HepG2 (cell line): ENCODE measurements around the gene ALCAM. TPM values are rescaled to one million over a fixed set of nuclear protein-coding genes. Genes with fewer than 3 reads are reported as not detected.

Experiments used
- ARID5B ChIP-seq: IDR thresholded peaks from 2 replicates; pipeline ENCODE4 v1.4.0; 2020; ENCODE audit warnings: mild to moderate bottlenecking, missing genetic modification reagents
- FOXA1 ChIP-seq, 2 experiments: fragments of 450-650 bp in 1 of 2; sonication (generic) in 1 of 2; formaldehyde crosslinking in 1 of 2; IDR thresholded peaks; 2 replicates each; pipeline versions ENCODE4 v1.4.0 to v1.6.1; 2016 to 2020; ENCODE audit warnings: missing genetic modification reagents in 1 of 2
- JUND ChIP-seq: sonication (generic); formaldehyde crosslinking; IDR thresholded peaks from 2 replicates; pipeline ENCODE4 v1.8.0; 2022; ENCODE audit warnings: mild to moderate bottlenecking, missing genetic modification reagents
- KMT2A ChIP-seq: sonication (generic); formaldehyde crosslinking; IDR thresholded peaks from 2 replicates; pipeline ENCODE4 v1.4.0; 2020; ENCODE audit warnings: missing genetic modification reagents
- SETDB1 ChIP-seq: sonication (generic); formaldehyde crosslinking; IDR thresholded peaks from 2 replicates; pipeline ENCODE4 v1.5.1; 2020; ENCODE audit warnings: missing genetic modification reagents, mild to moderate bottlenecking, borderline replicate concordance
- SKIL ChIP-seq: sonication (generic); formaldehyde crosslinking; IDR thresholded peaks from 2 replicates; pipeline ENCODE4 v1.8.0; 2022; ENCODE audit warnings: missing genetic modification reagents, mild to moderate bottlenecking, moderate library complexity, borderline replicate concordance
- SP5 ChIP-seq: IDR thresholded peaks from 2 replicates; pipeline ENCODE4 v1.6.1; 2016; ENCODE audit warnings: low read depth, borderline replicate concordance
- THAP9 ChIP-seq: sonication (generic); formaldehyde crosslinking; IDR thresholded peaks from 2 replicates; pipeline ENCODE4; 2020; ENCODE audit warnings: missing genetic modification reagents, mild to moderate bottlenecking, borderline replicate concordance
- ZNF160 ChIP-seq: sonication (generic); formaldehyde crosslinking; IDR thresholded peaks from 2 replicates; pipeline ENCODE4 v1.8.0; 2022; ENCODE audit warnings: mild to moderate bottlenecking, inconsistent platforms, missing genetic modification reagents
- ZNF326 ChIP-seq: sonication (generic); formaldehyde crosslinking; IDR thresholded peaks from 2 replicates; pipeline ENCODE4 v1.4.0; 2020; ENCODE audit warnings: missing genetic modification reagents, borderline replicate concordance
- ZNF432 ChIP-seq: sonication (generic); formaldehyde crosslinking; IDR thresholded peaks from 2 replicates; pipeline ENCODE4 v1.5.0; 2020; ENCODE audit warnings: missing genetic modification reagents, mild to moderate bottlenecking, borderline replicate concordance
- ZNF574 ChIP-seq: sonication (generic); formaldehyde crosslinking; IDR thresholded peaks from 2 replicates; pipeline ENCODE4 v1.4.0; 2020; ENCODE audit warnings: missing genetic modification reagents
- ZNF580 ChIP-seq: IDR thresholded peaks from 2 replicates; pipeline ENCODE4 v1.6.1; 2016; ENCODE audit warnings: low read depth, borderline replicate concordance
- polyA plus RNA-seq, 8 experiments: library from polyadenylated mRNA; depleted of rRNA in 3 of 8; stranded (reverse) in 7 of 8; unstranded in 1 of 8; fragments of >200 nt; fragmentation: Illumina TruSeq in 4 of 8; extraction: Trizol in 4 of 8; gene quantifications; 2 replicates each; pipeline versions ENCODE4 v1.2.1 to v1.2.3, GENCODE V29; 2011 to 2016; ENCODE audit warnings: low read depth in 4 of 8, missing spikeins in 1 of 8, mixed read lengths in 1 of 8; ENCODE audit not compliant: insufficient read depth in 1 of 8
- total RNA-seq, 5 experiments: library from RNA; depleted of rRNA; stranded (reverse); fragments of >200 nt; fragmentation: Illumina TruSeq; extraction: Trizol; gene quantifications; 2 replicates each; pipeline ENCODE4 v1.2.3, GENCODE V29; 2016; ENCODE audit warnings: low read depth in 1 of 5

Gene ALCAM
- total and polyA plus RNA-seq, 2 of the 13 experiments (the other 11 are each of a cell fraction or from before 2014, with no cell fraction given): 26.0 to 33.1 TPM

GRCh38 chr3:105387122-105387751 lies 20.5 kb downstream of the ALCAM start (continued):
- TF ChIP-seq THAP9 (no peak), SETDB1 (no peak), ZNF326 (CRISPR knock-in tag) (no peak), SKIL (CRISPR knock-in tag) (peak; percentile 70; the same call in 1 of the 2 replicates), ARID5B (CRISPR knock-in tag) (peak; percentile 99), FOXA1 (IDR thresholded peaks at IDR 0.05) (peak; percentile 93), FOXA1 (CRISPR knock-in tag; IDR thresholded peaks at IDR 0.05) (peak; percentile 85), ZNF574 (CRISPR knock-in tag) (no peak), KMT2A (no peak), SP5 (CRISPR knock-in tag) (peak; percentile 52; the same call in 1 of the 2 replicates), JUND (CRISPR knock-in tag) (peak; percentile 21; the same call in 1 of the 2 replicates), ZNF160 (CRISPR knock-in tag) (no peak), ZNF580 (CRISPR knock-in tag) (0 out of 2 replicates have a peak, but pooled peaks have one; percentile 25), ZNF432 (CRISPR knock-in tag) (no peak)
